ENCODE data around the gene KRT76.

The KRT76 gene

DNA sequence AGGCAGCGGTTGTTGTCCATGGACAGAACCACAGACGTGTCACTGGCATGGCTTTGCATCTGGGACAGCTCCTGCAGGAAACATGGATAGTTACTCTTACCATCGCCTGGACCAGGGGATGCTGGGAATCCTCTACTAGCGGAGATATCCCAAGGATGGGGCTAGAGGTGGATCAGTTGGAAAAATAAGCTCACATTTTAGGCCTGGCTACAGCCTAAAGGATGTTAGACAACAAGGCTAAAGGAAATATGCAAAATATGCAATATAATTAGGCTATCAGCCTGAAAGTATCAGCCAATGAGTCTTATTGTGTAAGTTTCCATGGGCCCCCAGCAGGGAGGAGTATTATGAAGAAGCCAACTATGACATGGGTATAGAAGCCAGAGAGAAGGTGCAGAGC, 5.0 kb downstream of the KRT76 start:
- no peak for DNase-seq (ENCODE audit: low spot score)
- H3K23ac ChIP-seq (ENCODE audit: low read depth, low read length, poor library complexity) = no peak overlapping the region
- H3K27me3 ChIP-seq (ENCODE audit: control insufficient read depth in 3 of 3, insufficient read depth in 3 of 3, low read depth in 1 of 3, low read length in 3 of 3) = peaks cover 0 to 7% (median 0%) of the 10 kb centered on the region in 3 experiments
- H3K14ac ChIP-seq (ENCODE audit: low read length) = no peak overlapping the region
- no peak overlapping the region for H3K4me2 ChIP-seq (ENCODE audit: insufficient read depth, low read length, poor library complexity, severe bottlenecking)
- H4K8ac ChIP-seq (ENCODE audit: low read depth, low read length) = no peak overlapping the region
- no peak overlapping the region for H2AK5ac ChIP-seq (ENCODE audit: low read depth, low read length)
- peaks cover 0 to 2% of the 10 kb centered on the region in 2 donors for H3K9me3 ChIP-seq (replicated peaks in 1 of 2; ENCODE audit: control insufficient read depth in 2 of 2, insufficient read depth in 1 of 2, low read depth in 1 of 2, low read length in 2 of 2)
- H2BK120ac ChIP-seq (ENCODE audit: low read depth, low read length) = no peak overlapping the region
- peaks cover 0 to 3% of the 10 kb centered on the region in 2 donors for H3K4me1 ChIP-seq (ENCODE audit: control insufficient read depth in 2 of 2, insufficient read depth in 1 of 2, low read depth in 1 of 2, low read length in 2 of 2)
- no peak overlapping the region for H4K91ac ChIP-seq (ENCODE audit: low read depth, low read length, poor library complexity)
- no peak overlapping the region for H3K4ac ChIP-seq (ENCODE audit: low read length)
- H3K79me1 ChIP-seq (ENCODE audit: low read depth, low read length) = no peaks in the 10 kb centered on the region
- H3K27ac ChIP-seq (replicated peaks; ENCODE audit: low read length) = no peak overlapping the region
- no peak overlapping the region for H3K9ac ChIP-seq (ENCODE audit: low read depth, low read length, poor library complexity)
- no peak overlapping the region for H2BK5ac ChIP-seq (ENCODE audit: low read length)
- H2BK15ac ChIP-seq (ENCODE audit: low read length) = no peak overlapping the region
- peak overlapping the region; percentile 35 for H3K18ac ChIP-seq (ENCODE audit: low read length)
- H3K4me3 ChIP-seq (ENCODE audit: low read length in 2 of 2) = peak overlapping the region in 1 of 2 donors; percentile 6
- H2AFZ ChIP-seq (ENCODE audit: low read length) = no peak overlapping the region
- no CpG with 5 or more reads among the region's 4 CpGs for WGBS, 2 donors (ENCODE audit: extremely low coverage in 2 of 2, insufficient read length in 2 of 2, insufficient replicate concordance in 1 of 2)
- no peak overlapping the region for H2BK12ac ChIP-seq (ENCODE audit: low read length)
- no peaks in the 10 kb centered on the region for H3K36me3 ChIP-seq (replicated peaks in 1 of 2; ENCODE audit: control insufficient read depth in 2 of 2, insufficient read depth in 2 of 2, low read length in 2 of 2)

DNA sequence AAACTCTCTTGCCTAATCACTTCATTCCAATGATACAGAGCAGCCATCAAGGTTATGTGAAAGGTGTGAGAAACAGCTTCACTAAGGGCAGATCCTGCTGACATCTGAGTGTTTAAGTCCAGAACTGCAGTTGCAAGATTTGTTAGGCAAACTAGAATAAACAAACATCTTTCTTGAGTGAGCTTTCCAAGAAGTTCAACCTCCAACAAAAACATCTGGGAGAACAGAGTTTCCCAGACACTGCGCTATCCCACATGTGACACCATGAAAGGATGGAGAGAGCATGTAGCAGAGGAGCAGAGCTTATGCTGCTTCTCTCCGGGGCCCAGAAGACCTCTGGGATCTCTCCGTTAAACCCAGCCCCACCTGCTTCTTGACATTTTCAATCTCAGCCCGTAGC, 5.6 kb downstream of the KRT76 start:
- no CpG with 5 or more reads among the region's 4 CpGs for WGBS, 2 donors (ENCODE audit: extremely low coverage in 2 of 2, insufficient read length in 2 of 2, insufficient replicate concordance in 1 of 2)
- Histone ChIP-seq H3K23ac (ENCODE audit: low read depth, low read length, poor library complexity) (no peak overlapping the region), H3K18ac (ENCODE audit: low read length) (no peak overlapping the region), H2BK12ac (ENCODE audit: low read length) (no peak overlapping the region), H3K4me1 (ENCODE audit: control insufficient read depth in 2 of 2, insufficient read depth in 1 of 2, low read depth in 1 of 2, low read length in 2 of 2) (peaks cover 0 to 3% of the 10 kb centered on the region in 2 donors), H4K91ac (ENCODE audit: low read depth, low read length, poor library complexity) (no peak overlapping the region), H3K4ac (ENCODE audit: low read length) (no peak overlapping the region), H3K27me3 (ENCODE audit: control insufficient read depth in 3 of 3, insufficient read depth in 3 of 3, low read depth in 1 of 3, low read length in 3 of 3) (peaks cover 0 to 7% (median 0%) of the 10 kb centered on the region in 3 experiments), H3K9ac (ENCODE audit: low read depth, low read length, poor library complexity) (no peak overlapping the region), H2BK15ac (ENCODE audit: low read length) (no peak overlapping the region), H3K27ac (replicated peaks; ENCODE audit: low read length) (no peak overlapping the region), H3K4me2 (ENCODE audit: insufficient read depth, low read length, poor library complexity, severe bottlenecking) (no peak overlapping the region), H3K4me3 (ENCODE audit: low read length in 2 of 2) (no peak overlapping the region), H2BK5ac (ENCODE audit: low read length) (no peak overlapping the region), H3K79me1 (ENCODE audit: low read depth, low read length) (no peaks in the 10 kb centered on the region), H2AK5ac (ENCODE audit: low read depth, low read length) (no peak overlapping the region), H3K9me3 (replicated peaks in 1 of 2; ENCODE audit: control insufficient read depth in 2 of 2, insufficient read depth in 1 of 2, low read depth in 1 of 2, low read length in 2 of 2) (peaks cover 0 to 2% of the 10 kb centered on the region in 2 donors), H2AFZ (ENCODE audit: low read length) (no peak overlapping the region), H3K14ac (ENCODE audit: low read length) (no peak overlapping the region), H4K8ac (ENCODE audit: low read depth, low read length) (no peak overlapping the region), H3K36me3 (replicated peaks in 1 of 2; ENCODE audit: control insufficient read depth in 2 of 2, insufficient read depth in 2 of 2, low read length in 2 of 2) (no peaks in the 10 kb centered on the region), H2BK120ac (ENCODE audit: low read depth, low read length) (no peak overlapping the region)
- DNase-seq (ENCODE audit: low spot score) = no peak

DNA sequence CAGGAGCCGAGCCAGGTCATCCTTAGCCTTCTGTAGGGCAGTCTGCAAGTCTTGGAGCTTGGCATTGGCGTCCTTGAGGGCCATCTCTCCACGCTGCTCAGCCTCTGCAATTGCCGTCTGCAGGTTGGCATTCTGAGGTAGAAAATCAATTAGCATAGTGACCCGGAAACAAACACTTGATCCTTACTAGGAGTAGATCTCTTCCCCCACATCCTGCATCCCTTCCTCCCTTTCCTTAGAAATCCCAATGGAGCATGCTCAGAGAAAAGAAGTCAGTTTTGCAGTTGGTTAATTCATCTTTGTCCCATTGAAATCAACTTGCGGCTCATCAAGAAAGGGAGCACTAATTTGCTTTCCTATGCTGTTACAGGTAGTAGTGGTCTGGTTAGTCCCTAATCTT, 6.1 kb downstream of the KRT76 start:
- Histone ChIP-seq H3K23ac (ENCODE audit: low read depth, low read length, poor library complexity) (no peak overlapping the region), H3K9ac (ENCODE audit: low read depth, low read length, poor library complexity) (no peak overlapping the region), H4K8ac (ENCODE audit: low read depth, low read length) (no peak overlapping the region), H3K27me3 (ENCODE audit: control insufficient read depth in 3 of 3, insufficient read depth in 3 of 3, low read depth in 1 of 3, low read length in 3 of 3) (peaks cover 0 to 7% (median 0%) of the 10 kb centered on the region in 3 experiments), H3K4me2 (ENCODE audit: insufficient read depth, low read length, poor library complexity, severe bottlenecking) (no peak overlapping the region), H3K4ac (ENCODE audit: low read length) (no peak overlapping the region), H3K27ac (replicated peaks; ENCODE audit: low read length) (no peak overlapping the region), H2BK15ac (ENCODE audit: low read length) (no peak overlapping the region), H3K4me3 (ENCODE audit: low read length in 2 of 2) (no peak overlapping the region), H3K79me1 (ENCODE audit: low read depth, low read length) (no peaks in the 10 kb centered on the region), H3K18ac (ENCODE audit: low read length) (no peak overlapping the region), H2AFZ (ENCODE audit: low read length) (no peak overlapping the region), H3K36me3 (replicated peaks in 1 of 2; ENCODE audit: control insufficient read depth in 2 of 2, insufficient read depth in 2 of 2, low read length in 2 of 2) (no peaks in the 10 kb centered on the region), H3K14ac (ENCODE audit: low read length) (no peak overlapping the region), H2BK120ac (ENCODE audit: low read depth, low read length) (no peak overlapping the region), H3K9me3 (replicated peaks in 1 of 2; ENCODE audit: control insufficient read depth in 2 of 2, insufficient read depth in 1 of 2, low read depth in 1 of 2, low read length in 2 of 2) (peaks cover 0 to 2% of the 10 kb centered on the region in 2 donors), H2AK5ac (ENCODE audit: low read depth, low read length) (no peak overlapping the region), H4K91ac (ENCODE audit: low read depth, low read length, poor library complexity) (no peak overlapping the region), H2BK5ac (ENCODE audit: low read length) (no peak overlapping the region), H2BK12ac (ENCODE audit: low read length) (no peak overlapping the region), H3K4me1 (ENCODE audit: control insufficient read depth in 2 of 2, insufficient read depth in 1 of 2, low read depth in 1 of 2, low read length in 2 of 2) (peaks cover 0 to 3% of the 10 kb centered on the region in 2 donors)
- no peak for DNase-seq (ENCODE audit: low spot score)
- WGBS, 2 donors (ENCODE audit: extremely low coverage in 2 of 2, insufficient read length in 2 of 2, insufficient replicate concordance in 1 of 2) = no CpG with 5 or more reads among the region's 6 CpGs

DNA sequence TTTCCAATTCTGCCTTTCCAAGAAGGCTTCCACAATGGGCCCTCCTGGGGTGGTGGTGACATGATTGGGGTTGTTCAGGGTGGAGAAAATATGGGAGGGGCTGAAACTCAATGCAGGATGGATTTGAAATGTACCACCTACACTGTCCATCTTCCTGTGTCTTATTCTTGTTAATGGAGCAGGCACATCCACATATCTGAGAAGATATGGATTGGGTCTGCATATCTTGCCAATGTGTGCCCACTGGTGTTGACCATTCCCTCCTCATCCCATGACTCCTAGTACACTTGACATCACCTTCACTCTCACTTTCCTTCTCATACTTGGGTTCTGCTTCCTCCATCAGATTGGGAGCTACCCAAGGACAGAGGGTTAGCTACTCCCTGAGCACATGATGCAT, 7.2 kb downstream of the KRT76 start:
- peaks cover 0 to 7% (median 0%) of the 10 kb centered on the region in 3 experiments for H3K27me3 ChIP-seq (ENCODE audit: control insufficient read depth in 3 of 3, insufficient read depth in 3 of 3, low read depth in 1 of 3, low read length in 3 of 3)
- no peak overlapping the region for H2BK15ac ChIP-seq (ENCODE audit: low read length)
- H3K14ac ChIP-seq (ENCODE audit: low read length) = no peak overlapping the region
- H3K27ac ChIP-seq (replicated peaks; ENCODE audit: low read length) = no peak overlapping the region
- H3K9ac ChIP-seq (ENCODE audit: low read depth, low read length, poor library complexity) = no peak overlapping the region
- H3K79me1 ChIP-seq (ENCODE audit: low read depth, low read length) = no peaks in the 10 kb centered on the region
- no peak overlapping the region for H2AFZ ChIP-seq (ENCODE audit: low read length)
- H4K8ac ChIP-seq (ENCODE audit: low read depth, low read length) = no peak overlapping the region
- no peak overlapping the region for H3K23ac ChIP-seq (ENCODE audit: low read depth, low read length, poor library complexity)
- no peak overlapping the region for H2BK5ac ChIP-seq (ENCODE audit: low read length)
- H3K36me3 ChIP-seq (replicated peaks in 1 of 2; ENCODE audit: control insufficient read depth in 2 of 2, insufficient read depth in 2 of 2, low read length in 2 of 2) = no peaks in the 10 kb centered on the region
- peaks cover 0 to 3% of the 10 kb centered on the region in 2 donors for H3K4me1 ChIP-seq (ENCODE audit: control insufficient read depth in 2 of 2, insufficient read depth in 1 of 2, low read depth in 1 of 2, low read length in 2 of 2)
- no peak overlapping the region for H2AK5ac ChIP-seq (ENCODE audit: low read depth, low read length)
- no peak overlapping the region for H4K91ac ChIP-seq (ENCODE audit: low read depth, low read length, poor library complexity)
- no peak overlapping the region for H2BK12ac ChIP-seq (ENCODE audit: low read length)
- no peak overlapping the region for H2BK120ac ChIP-seq (ENCODE audit: low read depth, low read length)
- DNase-seq (ENCODE audit: low spot score) = no peak
- H3K4ac ChIP-seq (ENCODE audit: low read length) = no peak overlapping the region
- no peak overlapping the region for H3K4me3 ChIP-seq (ENCODE audit: low read length in 2 of 2)
- H3K9me3 ChIP-seq (replicated peaks in 1 of 2; ENCODE audit: control insufficient read depth in 2 of 2, insufficient read depth in 1 of 2, low read depth in 1 of 2, low read length in 2 of 2) = peaks cover 0 to 2% of the 10 kb centered on the region in 2 donors
- H3K4me2 ChIP-seq (ENCODE audit: insufficient read depth, low read length, poor library complexity, severe bottlenecking) = no peak overlapping the region
- H3K18ac ChIP-seq (ENCODE audit: low read length) = no peak overlapping the region

All from neuronal stem cell (in vitro differentiated cells).